D341Med (cell line): Measurements from ENCODE around the gene C18orf32.
"Not testable (repeated sequence)": the region's sequence is repeated elsewhere in the genome, so short reads cannot be mapped to it uniquely, and the experiment has no call there.

Experiments used
- DNase-seq: peaks from one replicate; pipeline ENCODE4 v3.0.0; 2012; ENCODE audit warnings: low spot score

Gene C18orf32

DNA sequence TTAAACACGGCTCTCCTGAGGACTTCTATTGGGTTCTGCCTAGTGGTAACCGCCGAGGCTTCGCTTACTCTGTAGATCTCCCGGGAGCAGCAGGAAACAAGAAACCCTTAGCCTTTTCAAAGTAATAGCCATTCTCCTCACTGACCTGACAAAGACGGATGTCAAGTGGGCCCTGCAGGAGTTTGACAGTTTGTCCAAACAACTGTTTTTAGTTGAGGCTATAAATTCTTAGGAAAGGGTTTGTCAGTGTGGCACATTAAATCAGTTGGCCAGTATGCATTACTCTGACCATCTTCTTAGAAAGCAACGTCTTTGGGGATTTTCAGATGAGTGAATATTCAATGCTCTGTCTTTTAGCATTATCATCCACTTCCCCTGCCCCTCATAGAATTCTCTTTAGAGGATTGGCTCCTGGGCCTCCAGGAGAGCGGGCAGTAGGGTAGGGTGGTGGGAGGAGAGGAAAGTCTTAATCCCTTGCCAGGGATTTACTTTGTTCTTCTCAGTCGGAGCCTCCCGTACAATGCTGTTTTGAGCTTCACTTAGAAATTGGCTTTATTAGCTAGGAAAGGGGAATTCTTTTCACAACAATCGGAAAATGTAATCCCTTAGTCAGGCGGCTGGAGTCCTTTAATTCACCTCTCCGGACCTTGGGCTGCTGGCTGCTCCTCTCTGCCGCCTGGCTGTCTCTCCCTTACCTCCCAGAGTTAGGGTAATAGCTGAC lies 13.3 kb upstream of the C18orf32 start:
- DNase-seq: no peak

DNA sequence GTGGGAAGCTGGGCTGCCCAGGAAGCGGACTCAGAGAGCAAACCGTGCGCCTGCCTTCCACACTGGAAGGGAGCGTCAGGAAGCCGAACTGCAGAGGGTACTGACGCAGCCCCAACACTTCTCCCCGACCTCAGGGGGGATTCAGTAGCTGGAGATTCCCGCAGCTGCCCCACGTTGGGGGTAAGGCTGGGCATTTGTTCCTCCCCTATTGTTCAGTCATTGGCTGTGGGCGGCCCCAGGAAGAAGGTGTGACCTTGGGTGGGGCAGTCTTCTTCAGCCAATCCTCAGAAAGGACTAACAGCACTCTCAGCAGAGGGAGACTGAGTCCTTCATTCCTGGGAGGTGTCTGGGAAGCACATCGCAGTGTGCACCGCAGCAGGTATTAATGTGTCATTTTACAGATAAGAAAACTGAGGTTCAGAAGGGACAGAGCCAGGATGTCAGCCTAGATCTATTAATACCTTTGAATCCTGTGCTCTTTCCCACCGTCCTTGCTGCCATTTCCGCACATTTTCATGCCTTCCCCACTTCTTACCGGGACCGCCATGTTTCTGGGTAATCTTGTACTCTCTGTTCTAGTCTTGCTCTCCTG lies 12.1 kb upstream of the C18orf32 start:
- no peak for DNase-seq

DNA sequence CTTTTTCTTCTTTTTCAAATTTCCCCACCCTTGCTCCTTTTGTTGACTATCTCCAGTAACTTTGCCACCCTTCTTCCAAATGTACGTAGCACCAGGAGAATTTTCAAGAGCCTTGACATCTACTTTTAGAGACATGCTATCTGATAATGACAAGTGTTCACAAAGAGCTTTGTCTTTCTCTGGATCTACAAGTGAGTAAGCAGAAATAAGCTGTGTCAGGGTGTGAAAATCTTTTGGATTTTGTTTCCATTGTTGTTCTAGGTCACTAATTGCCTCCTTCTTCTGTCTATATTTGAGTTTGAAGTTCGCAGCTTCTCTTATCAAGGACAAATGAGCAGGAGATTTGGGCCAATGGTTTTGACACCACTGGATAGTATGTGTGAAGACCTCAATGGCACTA lies 8.4 kb upstream of the C18orf32 start:
- DNase-seq: no peak

DNA sequence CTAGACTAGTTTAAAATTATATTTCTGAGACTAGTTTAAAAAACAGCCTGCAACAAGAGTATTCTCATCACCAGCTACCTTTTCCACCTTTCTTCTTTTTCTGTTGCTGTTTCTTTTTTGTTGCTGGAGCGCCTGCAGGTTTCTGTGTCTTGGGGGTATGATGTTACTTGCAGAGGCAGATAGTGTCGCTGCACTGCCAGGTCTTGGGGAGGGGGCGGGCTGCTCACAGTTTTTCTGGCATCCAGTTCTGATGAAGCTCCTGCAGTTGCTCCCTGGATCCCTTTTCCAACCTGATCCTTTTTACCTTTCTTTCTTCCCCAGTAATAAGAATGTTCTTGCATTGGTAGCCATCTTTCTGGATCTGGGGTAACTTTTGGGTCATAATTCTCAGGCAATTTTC lies 8.0 kb upstream of the C18orf32 start:
- no peak for DNase-seq

DNA sequence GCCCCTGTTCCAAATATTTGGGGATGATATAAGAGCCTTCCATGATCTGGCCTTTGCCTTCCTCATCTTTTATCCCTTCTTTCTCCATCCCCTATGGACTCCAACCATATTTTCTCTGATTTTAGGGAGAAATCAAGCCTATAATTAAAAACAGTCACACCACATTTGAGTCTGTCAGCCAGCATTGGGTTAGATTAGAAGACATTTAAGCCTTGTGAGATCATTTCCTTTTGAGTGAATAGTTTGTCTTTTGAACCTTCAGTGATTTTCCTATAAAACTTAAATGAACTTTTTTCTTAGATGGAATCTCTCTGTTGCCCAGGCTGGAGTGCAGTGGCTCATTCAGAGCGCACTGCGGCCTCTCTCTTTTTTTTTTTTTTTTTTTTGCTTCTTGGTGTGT lies 7.6 kb upstream of the C18orf32 start:
- DNase-seq: no peak

DNA sequence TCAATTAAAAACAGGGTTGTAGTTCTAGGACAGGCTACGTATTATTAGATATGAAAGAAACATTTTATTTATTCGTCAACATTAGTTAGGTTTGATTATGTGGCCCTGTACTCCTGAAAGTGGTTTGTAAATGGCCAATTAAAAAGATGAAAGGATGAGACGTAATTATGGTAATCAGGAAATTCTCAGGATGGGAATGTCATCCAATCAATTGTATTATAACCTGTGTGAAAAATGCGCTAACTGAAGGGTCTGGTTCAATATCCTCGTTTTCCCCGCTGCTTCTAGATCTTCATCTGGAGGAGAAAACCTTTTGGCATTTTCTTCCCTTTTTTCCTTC lies 5.6 kb upstream of the C18orf32 start:
- no peak for DNase-seq

DNA sequence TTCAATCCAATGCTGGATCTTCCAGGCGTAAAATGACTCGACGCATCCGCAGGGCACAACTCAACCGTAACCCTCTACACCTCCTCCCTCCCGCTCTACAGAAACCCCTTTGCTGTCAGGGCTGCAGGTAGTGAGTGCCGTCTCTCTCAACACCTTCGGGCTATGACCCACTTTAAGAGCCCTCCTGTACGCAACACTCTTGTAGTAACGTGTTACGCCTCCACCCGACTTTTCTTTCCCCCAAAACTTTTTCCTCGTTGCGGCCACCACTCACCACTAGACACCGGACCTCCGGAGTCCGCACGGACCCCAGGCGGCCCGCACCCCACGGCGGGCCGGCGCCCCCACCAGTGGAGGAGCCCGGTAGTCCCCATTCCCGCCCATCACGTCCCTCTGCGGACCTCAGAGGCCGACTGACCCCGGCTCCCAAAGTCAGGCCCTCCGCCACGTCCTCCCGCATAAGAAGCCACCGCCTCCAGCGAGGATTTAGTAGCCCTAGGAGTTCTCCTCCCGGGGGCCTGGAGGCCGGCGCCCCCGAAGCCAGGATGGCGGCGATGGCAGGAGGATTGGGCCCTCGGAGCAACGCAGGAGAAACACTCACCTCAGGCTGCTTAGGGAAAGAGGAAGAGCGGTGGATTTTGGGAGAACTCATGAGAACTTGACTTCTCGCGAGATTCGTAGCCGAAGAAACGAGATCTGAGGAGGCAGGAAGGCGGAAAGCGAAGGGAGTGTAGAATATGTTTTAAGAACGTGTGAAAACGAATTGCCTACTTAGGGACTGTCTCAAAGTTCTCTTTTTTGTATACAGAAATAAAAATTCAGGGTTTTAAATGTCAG lies 5.0 kb upstream of the C18orf32 start, which contains the start of gene RPL17:
Gene RPL17 (minus strand): TSS at position 609 of the 837 bp plus-strand sequence.
- peak; percentile 92 for DNase-seq

DNA sequence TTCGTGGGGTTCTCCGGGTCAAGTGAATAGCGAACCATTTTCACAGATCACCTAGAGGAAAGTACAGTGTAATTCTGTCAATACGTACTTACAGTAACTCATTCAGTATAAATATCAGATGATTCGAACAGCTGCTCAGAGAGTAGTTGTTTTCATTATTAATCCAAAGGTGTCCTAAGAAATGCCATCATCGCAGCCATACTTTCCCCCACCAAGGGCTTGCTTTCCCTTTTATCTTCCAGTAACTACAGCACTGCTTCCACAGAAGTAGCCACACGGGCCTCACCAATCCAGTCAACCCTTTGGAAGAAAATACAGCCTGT lies 4.5 kb upstream of the C18orf32 start:
- DNase-seq: no peak

DNA sequence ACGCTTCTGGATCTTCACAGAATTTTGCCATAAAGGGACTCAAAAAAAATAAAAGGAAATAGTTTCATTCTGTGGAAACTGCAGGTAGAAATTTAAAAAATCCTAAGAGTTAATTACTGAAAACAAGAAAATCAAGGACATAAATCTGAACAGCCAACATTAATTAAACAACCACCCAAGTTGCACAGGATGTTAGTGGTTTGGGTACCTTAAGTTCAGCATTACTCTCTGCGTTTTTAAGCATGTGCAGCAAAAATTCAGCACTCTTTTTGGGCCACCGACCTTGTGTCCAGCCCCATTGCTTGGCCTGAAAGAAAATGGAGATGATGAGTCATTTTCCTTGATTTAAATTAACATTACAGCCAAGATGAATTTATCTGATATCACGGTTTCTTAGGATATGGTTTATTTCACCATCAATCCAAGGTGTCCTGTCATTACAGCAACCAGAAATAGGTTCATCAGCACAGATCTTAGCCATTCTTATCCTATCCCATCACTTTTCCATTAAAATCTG lies 3.3 kb upstream of the C18orf32 start:
- DNase-seq: no peak

DNA sequence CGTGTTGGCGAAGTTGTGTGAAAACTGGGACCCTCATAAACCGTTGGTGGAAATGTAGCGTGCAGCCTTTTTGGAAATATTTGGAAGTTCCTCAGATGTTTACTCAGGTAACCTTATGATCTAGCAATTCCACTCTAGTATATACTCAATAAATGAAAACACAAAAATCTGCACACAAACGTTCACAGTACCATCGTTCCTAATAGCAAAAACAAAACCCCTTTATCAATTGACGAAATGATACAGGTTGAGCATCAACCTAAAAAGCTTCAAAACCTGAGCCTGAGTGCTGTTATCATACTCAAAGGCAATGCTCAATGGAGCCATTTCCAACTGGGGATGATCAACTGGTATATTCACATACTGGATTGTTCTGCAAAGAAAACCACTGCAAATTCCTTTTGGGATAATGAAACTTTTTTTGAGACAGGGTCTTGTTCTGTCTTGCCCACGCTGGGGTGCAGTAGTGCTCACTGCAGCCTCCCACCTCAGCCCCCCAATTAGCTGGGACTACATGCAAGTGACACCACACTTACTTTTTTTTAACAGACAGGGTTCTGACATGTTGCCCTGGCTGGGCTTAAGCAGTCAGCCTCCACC lies 777 bp upstream of the C18orf32 start:
- no peak for DNase-seq

DNA sequence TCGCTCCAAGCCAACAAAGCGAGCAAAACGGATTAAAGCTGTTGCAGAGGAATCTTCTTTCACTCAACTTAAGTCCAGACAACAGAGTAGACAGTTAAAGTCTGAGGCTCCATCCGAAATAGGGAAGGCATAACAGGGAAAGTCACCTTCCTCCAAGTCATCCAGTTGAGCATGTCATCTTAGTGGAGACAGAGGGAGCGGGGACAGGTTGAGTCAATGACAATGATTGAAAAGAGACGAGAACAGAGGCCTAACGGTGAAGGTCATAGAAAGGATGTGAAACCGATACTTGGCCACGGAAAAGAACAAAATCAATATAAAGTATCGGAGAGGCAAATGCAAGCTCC lies 455 bp downstream of the C18orf32 start:
- no peak for DNase-seq

DNA sequence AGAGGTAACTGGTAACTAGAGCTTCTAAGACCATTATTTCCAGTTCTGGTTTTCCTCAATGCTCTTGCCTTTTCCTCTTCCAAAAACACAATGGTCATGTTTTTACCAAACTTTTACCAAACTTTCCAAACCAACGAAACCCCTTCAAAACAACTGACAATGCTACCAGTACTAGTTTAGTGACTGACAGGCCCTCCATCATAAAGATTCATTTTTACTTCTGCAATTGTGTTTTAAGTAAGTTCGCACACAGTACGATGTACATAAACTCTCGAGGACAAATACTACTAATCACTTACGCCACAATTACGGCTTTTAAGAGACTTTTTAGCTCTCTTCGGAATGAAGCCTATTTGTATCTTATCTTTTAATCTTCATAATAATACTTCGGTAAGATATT lies 900 bp downstream of the C18orf32 start:
- no peak for DNase-seq

DNA sequence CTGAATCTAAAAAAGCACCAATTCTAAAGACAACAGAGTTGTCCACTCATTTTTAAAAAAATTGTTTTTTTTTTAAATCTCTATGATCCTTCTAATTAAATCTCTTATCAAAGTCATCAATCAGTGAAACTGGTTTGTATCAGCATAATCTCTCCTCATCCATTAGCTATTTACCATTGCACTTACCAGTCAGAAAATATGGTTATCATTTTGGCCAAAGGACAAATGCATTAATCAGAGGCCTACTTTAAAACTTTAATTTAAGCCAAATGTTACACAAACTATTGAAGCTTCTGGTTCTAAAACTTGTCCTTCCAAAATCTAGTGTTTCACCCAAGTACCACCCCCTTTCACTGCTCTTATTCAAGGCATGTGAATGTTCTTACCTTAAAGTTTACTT lies 3.8 kb downstream of the C18orf32 start:
- DNase-seq: no peak

DNA sequence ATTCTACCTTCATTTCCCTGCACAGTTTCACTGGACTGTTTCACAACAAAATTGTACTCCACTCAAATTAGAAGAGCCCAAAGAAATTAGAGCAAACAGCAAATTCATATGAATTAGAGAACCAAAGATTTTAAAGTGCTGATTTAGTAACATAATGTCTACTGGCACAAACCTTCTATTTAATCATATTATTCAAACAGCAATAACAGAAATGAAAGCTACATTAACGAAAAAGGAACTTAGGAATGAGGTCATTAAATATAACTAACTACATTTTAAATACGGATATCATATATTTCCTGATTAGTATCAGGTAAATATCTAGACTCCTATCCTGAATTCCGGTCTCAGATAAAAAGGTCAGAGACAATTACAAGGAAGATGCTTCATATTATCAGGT lies 5.1 kb downstream of the C18orf32 start:
- DNase-seq: no peak

DNA sequence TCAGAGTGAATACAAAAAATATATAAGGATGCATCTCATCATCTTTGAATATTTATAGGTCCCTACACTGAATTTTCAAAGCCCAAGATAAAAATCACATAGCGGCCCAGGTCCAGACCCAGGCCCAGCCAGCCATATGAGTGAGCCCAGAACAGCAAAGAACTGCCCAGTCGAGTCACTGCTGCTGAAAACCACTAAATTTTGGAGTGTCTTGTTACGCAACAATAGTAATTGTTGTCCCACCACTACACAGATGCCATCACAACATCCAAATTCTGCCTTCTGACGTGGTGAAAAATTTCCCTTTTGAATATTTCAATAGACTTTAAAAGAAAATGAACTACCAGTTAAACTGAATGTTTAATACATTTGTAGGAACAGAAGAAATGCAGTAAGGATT lies 5.7 kb downstream of the C18orf32 start:
- no peak for DNase-seq

DNA sequence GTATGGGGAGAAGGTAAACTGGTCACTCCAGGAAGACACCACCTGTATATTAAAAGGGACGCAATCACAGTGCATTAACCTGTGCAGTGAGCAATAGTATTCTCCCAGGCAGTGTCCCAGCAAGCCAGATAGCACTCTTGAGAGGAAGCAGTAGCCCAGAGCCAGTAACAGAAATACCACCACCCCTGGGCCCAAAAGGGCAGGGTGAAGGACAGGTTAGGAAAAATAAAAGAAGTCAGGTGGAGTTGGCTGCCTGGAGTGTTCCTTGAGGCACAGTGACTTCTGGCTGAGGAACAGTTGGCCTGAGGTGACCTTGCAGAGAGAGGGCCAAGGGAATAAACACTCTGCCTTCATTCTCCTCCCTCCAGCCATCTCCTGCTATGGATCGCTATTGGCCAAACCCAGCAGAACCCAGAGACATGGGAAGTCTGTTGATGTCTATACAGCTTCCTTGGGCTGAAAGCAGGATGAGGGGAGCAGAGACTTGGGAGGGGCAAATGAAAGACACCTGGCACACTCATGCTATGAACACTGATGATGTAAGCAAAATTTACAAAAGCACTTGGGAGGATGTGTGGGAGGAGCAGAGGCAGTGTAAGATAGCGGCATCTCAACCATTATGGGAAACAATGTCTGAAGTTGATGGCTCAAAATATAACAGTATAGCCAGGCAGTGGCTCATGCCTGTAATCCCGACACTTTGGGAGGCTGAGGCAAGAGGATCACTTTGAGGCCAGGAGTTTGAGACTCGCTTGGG lies 7.5 kb downstream of the C18orf32 start:
- no peak for DNase-seq

DNA sequence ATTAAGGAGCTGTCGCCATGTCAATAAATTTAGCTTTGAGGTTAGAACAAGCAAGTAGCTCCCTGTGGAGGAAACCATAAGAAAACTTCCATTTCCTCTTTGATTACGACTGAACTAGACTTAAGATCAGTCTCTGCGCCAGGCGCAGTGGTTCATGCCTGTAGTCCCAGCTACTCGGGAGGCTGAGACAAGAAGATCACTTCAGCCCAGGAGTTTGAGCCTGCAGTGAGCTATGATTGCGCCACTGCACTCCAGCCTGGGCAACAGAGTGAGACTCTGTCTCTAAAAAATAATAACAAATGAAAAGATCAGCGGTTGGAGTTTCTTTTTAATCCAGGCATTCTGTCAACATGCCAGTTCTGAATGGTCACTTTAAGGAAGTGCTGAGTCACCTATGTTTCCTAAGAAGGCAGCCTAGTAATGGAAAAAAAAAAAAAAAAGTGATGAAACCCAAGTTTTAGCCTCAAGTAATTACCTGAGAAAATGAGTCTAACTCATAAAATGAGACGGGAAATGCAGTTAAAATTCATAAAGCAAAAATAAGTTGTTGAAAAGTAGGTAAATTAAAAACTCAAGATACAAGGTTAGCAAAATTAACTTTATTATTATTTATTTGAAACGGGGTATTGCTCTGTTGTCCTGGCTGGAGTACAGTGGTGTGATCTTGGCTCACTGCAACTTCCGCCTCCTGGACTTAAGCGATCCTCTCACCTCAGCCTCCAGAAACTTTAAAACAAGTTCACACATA lies 10.2 kb downstream of the C18orf32 start:
- no peak for DNase-seq

DNA sequence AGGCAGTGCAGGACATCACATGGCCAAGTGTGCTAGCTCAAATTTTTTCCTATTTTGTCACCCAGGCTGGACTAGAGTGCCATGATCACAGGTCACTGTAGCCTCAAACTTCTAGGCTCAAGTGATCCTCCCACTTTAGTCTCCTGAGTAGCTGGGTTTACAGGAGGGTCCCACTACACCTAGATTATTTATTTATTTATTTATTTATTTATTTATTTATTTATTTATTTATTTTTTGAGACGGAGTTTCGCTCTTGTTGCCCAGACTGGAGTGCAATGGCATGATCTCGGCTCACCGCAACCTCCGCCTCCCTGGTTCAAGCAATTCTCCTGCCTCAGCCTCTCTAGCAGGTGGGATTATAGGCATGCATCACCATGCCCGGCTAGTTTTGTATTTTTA lies 12.1 kb downstream of the C18orf32 start:
- DNase-seq: not testable (repeated sequence)

DNA sequence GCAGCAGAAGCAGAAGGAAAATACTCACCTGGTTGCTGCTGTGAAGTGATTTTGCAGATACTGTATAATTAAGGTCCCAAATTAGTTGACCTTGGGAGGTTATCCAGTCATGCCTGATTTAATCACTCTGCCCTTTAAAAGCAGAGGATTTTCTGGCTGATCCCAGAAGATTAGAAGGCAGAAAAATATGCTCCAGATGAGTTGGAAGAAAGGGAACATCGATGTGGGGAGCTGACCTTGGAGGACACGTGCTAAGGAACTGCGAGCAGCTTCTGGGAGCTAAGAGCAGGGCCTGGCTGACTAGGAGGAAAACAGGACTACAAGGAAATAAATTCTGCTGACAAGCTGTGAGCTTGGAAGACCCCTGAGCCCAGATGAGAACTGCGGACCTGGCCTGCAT lies 13.3 kb downstream of the C18orf32 start:
- DNase-seq: no peak

DNA sequence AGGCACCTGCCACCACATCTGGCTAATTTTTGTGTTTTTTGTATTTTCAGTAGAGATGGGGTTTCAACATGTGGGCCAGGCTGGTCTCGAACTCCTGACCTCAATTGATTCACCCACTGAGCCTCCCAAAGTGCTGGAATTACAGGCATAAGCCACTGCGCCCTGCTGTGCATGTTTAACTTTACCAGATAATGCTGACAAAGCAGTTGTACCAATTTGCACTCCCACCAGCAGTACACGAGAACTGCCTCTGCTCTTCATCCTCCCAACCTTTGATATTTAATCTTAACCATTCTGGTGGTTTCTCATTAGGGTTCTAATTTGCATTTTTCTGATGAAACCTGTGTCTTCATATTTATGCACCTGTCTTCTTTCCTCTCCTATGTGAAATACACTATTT lies 14.6 kb downstream of the C18orf32 start:
- DNase-seq: no peak

DNA sequence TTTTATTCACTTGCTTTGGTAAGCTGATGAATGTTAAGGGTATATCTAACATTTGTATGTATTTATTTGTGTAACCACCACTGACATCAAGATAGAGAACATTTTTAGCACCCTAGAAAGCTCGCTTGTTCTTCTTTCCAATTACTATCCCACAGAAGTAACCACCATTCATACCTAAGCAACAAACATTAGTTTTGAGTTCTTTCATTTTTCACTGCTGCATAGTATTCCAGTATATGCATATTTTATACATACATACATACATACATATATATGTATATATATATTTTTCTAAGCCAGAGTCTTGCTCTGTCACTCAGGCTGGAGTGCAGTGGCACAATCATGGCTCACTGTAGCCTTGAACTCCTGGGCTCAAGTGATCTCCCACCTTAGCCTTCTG lies 15.5 kb downstream of the C18orf32 start:
- no peak for DNase-seq
